Panc1 (cell line): Measurements from ENCODE around the gene CEP131. TPM values are rescaled to one million over a fixed set of nuclear protein-coding genes. Genes with fewer than 3 reads are reported as not detected.

ENCODE experiments used
- ATAC-seq: fragments of 200-7000 bp; cut with Tn5 transposase; 2 replicates; pipeline ENCODE4 v1.9.1; 2020; ENCODE audit warnings: mild to moderate bottlenecking, moderate library complexity
- BruUV-seq: library from RNA; stranded (reverse); fragments of 400-500 nt; replicated peaks from 2 replicates; lab custom pipeline; 2021; lab: Mats Ljungman, UMichigan
- CTCF ChIA-PET: fragments of 300-600 bp; sonication (Branson Sonifier 250); formaldehyde crosslinking; loops from one replicate; lab custom pipeline; 2022; ENCODE audit warnings: antibody characterized with exemption; lab: Charles Lee
- POLR2A ChIA-PET: fragments of 300-600 bp; sonication (Branson Sonifier 250); formaldehyde crosslinking; loops from one replicate; lab custom pipeline; 2022; ENCODE audit warnings: antibody characterized with exemption; lab: Charles Lee
- DNase-seq: peaks from one replicate; pipeline ENCODE4 v3.0.0-alpha.2; 2010; ENCODE audit warnings: low read depth, low spot score
- H3K27ac ChIP-seq: 2 replicates; pipeline ENCODE4 v1.5.1; 2011; ENCODE audit warnings: mild to moderate bottlenecking, low read length, inconsistent platforms
- H3K27me3 ChIP-seq: fragments of 200-500 bp; sonication (Bioruptor generic); 2 replicates; pipeline ENCODE4 v1.6.0; 2014; ENCODE audit warnings: low read length, inconsistent platforms; ENCODE audit not compliant: control insufficient read depth, insufficient read depth
- H3K36me3 ChIP-seq: fragments of 200-500 bp; sonication (Bioruptor generic); 2 replicates; pipeline ENCODE4 v1.5.1; 2014; ENCODE audit warnings: inconsistent platforms, mild to moderate bottlenecking, low read length, moderate library complexity; ENCODE audit not compliant: control insufficient read depth, insufficient read depth
- H3K4me1 ChIP-seq: 2 replicates; pipeline ENCODE4 v1.5.1; 2011; ENCODE audit warnings: inconsistent platforms, mild to moderate bottlenecking, low read length, moderate library complexity; ENCODE audit not compliant: control insufficient read depth, insufficient read depth
- H3K4me3 ChIP-seq, 2 experiments: 2 replicates each; pipeline ENCODE4 v1.5.1; 2011 to 2012; ENCODE audit warnings: low read depth in 2 of 2, low read length in 2 of 2, mild to moderate bottlenecking in 2 of 2, inconsistent platforms in 1 of 2, moderate library complexity in 1 of 2
- H3K9me3 ChIP-seq: fragments of 200-500 bp; sonication (Bioruptor generic); 2 replicates; pipeline ENCODE4 v1.5.1; 2014; ENCODE audit warnings: low read depth, mild to moderate bottlenecking, inconsistent platforms, low read length, moderate library complexity; ENCODE audit not compliant: control insufficient read depth, insufficient read depth
- CTCF ChIP-seq: fragments of 450-650 bp; IDR thresholded peaks from 2 replicates; pipeline ENCODE4 v1.5.1; 2017; ENCODE audit warnings: mild to moderate bottlenecking
- POLR2AphosphoS5 ChIP-seq: IDR thresholded peaks from 2 replicates; pipeline ENCODE4 v1.6.1; 2012; ENCODE audit warnings: mild to moderate bottlenecking, low read depth, low read length, moderate library complexity
- REST ChIP-seq, 2 experiments: IDR thresholded peaks; 2 replicates each; pipeline ENCODE4 v1.6.1; 2011 to 2012; ENCODE audit warnings: low read depth in 2 of 2, control low read depth in 1 of 2, low read length in 1 of 2, mild to moderate bottlenecking in 1 of 2, moderate library complexity in 1 of 2; ENCODE audit not compliant: insufficient read depth in 1 of 2
- SIN3A ChIP-seq: IDR thresholded peaks from 2 replicates; pipeline ENCODE4 v1.6.1; 2012; ENCODE audit warnings: low read depth, mild to moderate bottlenecking, low read length, moderate library complexity, borderline replicate concordance; ENCODE audit not compliant: insufficient read depth
- TCF7L2 ChIP-seq: IDR thresholded peaks from 2 replicates; pipeline ENCODE4 v1.6.1; 2011; ENCODE audit warnings: mild to moderate bottlenecking, low read depth, low read length, inconsistent platforms
- in situ Hi-C: cut with HindIII; loops from 2 replicates; pipeline ENCODE4 v1.10.0; 2016; ENCODE audit warnings: low sequenced_read_pairs, low pct_unique_long_range_greater_than_20kb
- intact Hi-C: fragments of 100-400 bp; cut with micrococcal nuclease; formaldehyde crosslinking; loops from one replicate; pipeline ENCODE4 v1.10.0; 2022; ENCODE audit not compliant: unreplicated experiment
- total RNA-seq: library from RNA; stranded (reverse); gene quantifications from one replicate; pipeline ENCODE4 v1.2.1, GENCODE V29; 2021; ENCODE audit not compliant: unreplicated experiment

Gene CEP131
- total RNA-seq, 1 experiment from 2014 or later = 26.0 TPM

- Histone ChIP-seq H3K27me3 (no peaks in the 10 kb centered on the region), H3K4me1 (peaks cover 3% of the 10 kb centered on the region), H3K9me3 (no peaks in the 10 kb centered on the region), H3K27ac (no peak overlapping the region), H3K36me3 (peaks cover 10% of the 10 kb centered on the region; the same call in 1 of the 2 replicates), H3K4me3 (no peak overlapping the region)
- POLR2A ChIA-PET = no interaction called here
- CTCF ChIA-PET = interaction anchor here (1.1 kb wide), 1 partner anchor 139 kb away, joined by 6 read pairs; no protein-coding TSS in a partner anchor
- no peak for TF ChIP-seq POLR2AphosphoS5
- no peak for TF ChIP-seq TCF7L2
- BruUV-seq = no TSS peak
- in situ Hi-C loops (no loop called here), intact Hi-C loops (loop anchor here (10.0 kb wide), 1 partner anchor 227 kb away; no protein-coding TSS in a partner anchor)
- ATAC-seq = no peak
- no peak for DNase-seq
These were observed 35.5 kb upstream of the CEP131 start for GRCh38 chr17:81258292-81258691.

GRCh38 chr17:81257533-81257932 is 34.8 kb upstream of the CEP131 start:
- Histone ChIP-seq H3K4me3 (no peak overlapping the region), H3K36me3 (peaks cover 10% of the 10 kb centered on the region; the same call in 1 of the 2 replicates), H3K9me3 (no peaks in the 10 kb centered on the region), H3K27me3 (no peaks in the 10 kb centered on the region), H3K4me1 (peaks cover 3% of the 10 kb centered on the region), H3K27ac (no peak overlapping the region)
- TF ChIP-seq TCF7L2 (no peak), REST (IDR thresholded peaks at IDR 0.05; ENCODE audit: insufficient read depth in 1 of 2, low read depth in 2 of 2, low read length in 1 of 2) (no peak), POLR2AphosphoS5 (no peak), SIN3A (no peak), CTCF (no peak)
- intact Hi-C loops = loop anchor here (10.0 kb wide), 1 partner anchor 227 kb away; no protein-coding TSS in a partner anchor
- ChIA-PET CTCF (no interaction called here), POLR2A (no interaction called here)
- DNase-seq (no peak), ATAC-seq (no peak)
- in situ Hi-C loops = no loop called here
- BruUV-seq = no TSS peak

GRCh38 chr17:81256616-81257015 is 33.9 kb upstream of the CEP131 start:
- DNase-seq = no peak
- no peaks in the 10 kb centered on the region for H3K9me3 ChIP-seq
- no peak overlapping the region for H3K4me3 ChIP-seq
- POLR2A ChIA-PET = no interaction called here
- BruUV-seq = no TSS peak
- no peak overlapping the region for H3K27ac ChIP-seq
- ATAC-seq = 0 out of 2 replicates have a peak, but pooled peaks have one; percentile 12
- peaks cover 5% of the 10 kb centered on the region; the same call in 1 of the 2 replicates for H3K36me3 ChIP-seq
- intact Hi-C loops = loop anchor here (10.0 kb wide), 1 partner anchor 228 kb away; no protein-coding TSS in a partner anchor
- in situ Hi-C loops = no loop called here
- peaks cover 3% of the 10 kb centered on the region for H3K4me1 ChIP-seq
- CTCF ChIA-PET = no interaction called here
- TF ChIP-seq POLR2AphosphoS5 (no peak), CTCF (no peak), REST (IDR thresholded peaks at IDR 0.05; ENCODE audit: insufficient read depth in 1 of 2, low read depth in 2 of 2, low read length in 1 of 2) (no peak), TCF7L2 (no peak), SIN3A (no peak)
- no peaks in the 10 kb centered on the region for H3K27me3 ChIP-seq
